Body of pancreas (tissue), 4 donors: ENCODE measurements around the gene PTPA. TPM values are rescaled to one million over a fixed set of nuclear protein-coding genes. Genes with fewer than 3 reads are reported as not detected.

Experiments used
- ATAC-seq: fragments of 150-250 bp; one replicate; pipeline ENCODE4 v1.9.1; 2016
- DNase-seq, 4 donors: peaks; one replicate each; pipeline ENCODE4 v3.0.0-alpha.2; 2019
- H3K27ac ChIP-seq, 4 donors: fragments of 200-600 bp; sonication (generic); 1 replicate in 3 of 4; 2 replicates in 1 of 4; pipeline versions ENCODE4 v1.5.1 to v1.6.1; 2016 to 2019; ENCODE audit warnings: mild to moderate bottlenecking in 1 of 4, mixed read lengths in 1 of 4, moderate library complexity in 1 of 4
- H3K27me3 ChIP-seq, 2 donors: fragments of 200-600 bp; sonication (generic); one replicate each; pipeline ENCODE4 v1.6.0; 2016; ENCODE audit warnings: mild to moderate bottlenecking in 1 of 2
- H3K36me3 ChIP-seq, 2 donors: fragments of 200-600 bp; sonication (generic); replicated peaks in 1 of 2; 2 replicates each; pipeline ENCODE4 v1.5.1; 2016; ENCODE audit warnings: low read depth in 2 of 2; ENCODE audit not compliant: insufficient read depth in 1 of 2
- H3K4me1 ChIP-seq: fragments of 200-600 bp; sonication (generic); one replicate; pipeline ENCODE4 v1.6.0; 2016
- H3K4me3 ChIP-seq, 2 donors: fragments of 200-600 bp; sonication (generic); 1 replicate in 1 of 2; 2 replicates in 1 of 2; pipeline ENCODE4 v1.5.1; 2016 to 2019
- H3K9me3 ChIP-seq, 3 donors: fragments of 200-600 bp; sonication (generic); 1 replicate in 2 of 3; 2 replicates in 1 of 3; pipeline ENCODE4 v1.5.1; 2016
- CTCF ChIP-seq, 7 experiments: fragments of 450-650 bp in 4 of 7; fragments of 200-600 bp in 3 of 7; sonication (generic) in 3 of 7; IDR thresholded peaks; one replicate each; pipeline ENCODE4 v1.5.1; 2016 to 2019; ENCODE audit warnings: antibody characterized with exemption in 7 of 7
- POLR2A ChIP-seq, 3 donors: fragments of 450-650 bp; IDR thresholded peaks; one replicate each; pipeline ENCODE4 v1.6.1; 2016; ENCODE audit warnings: antibody characterized with exemption in 3 of 3, mild to moderate bottlenecking in 2 of 3
- WGBS, 2 donors: methylation state at CpG; one replicate each; pipeline ENCODE4 v1.1.5; 2017; 5-methylcytosine and 5-hydroxymethylcytosine counted together
- intact Hi-C: fragments of 100-400 bp; cut with DNase I; formaldehyde crosslinking; loops from one replicate; pipeline ENCODE4 v1.15.1; 2023
- total RNA-seq, 2 donors: library from RNA; depleted of rRNA; stranded (reverse); fragments of >200 nt; gene quantifications; one replicate each; pipeline ENCODE4 v1.1.0, GENCODE V29; 2016

The PTPA gene
- total RNA-seq, 2 donors from 2014 or later: 32.7 to 52.1 TPM

GRCh38 chr9:129175825-129176633, 64.8 kb downstream of the PTPA start:
- Histone ChIP-seq H3K27ac (peak overlapping the region; percentile 93 to 98 (median 98)), H3K9me3 (no peaks in the 10 kb centered on the region), H3K4me1 (peaks cover 44% of the 10 kb centered on the region), H3K27me3 (no peaks in the 10 kb centered on the region), H3K36me3 (no peaks in the 10 kb centered on the region), H3K4me3 (peak overlapping the region; percentile 23 to 65)
- WGBS, 2 donors: 1% methylated on average over 40 to 47 of the region's 47 CpGs
- intact Hi-C loops: loop anchor here (10.0 kb wide), 1 partner anchor 329 kb away; no protein-coding TSS in a partner anchor
- no peak for TF ChIP-seq CTCF (IDR thresholded peaks at IDR 0.05)
- peak; percentile 37 to 84 (median 76) for TF ChIP-seq POLR2A (IDR thresholded peaks at IDR 0.05)
- DNase-seq (peak; percentile 84 to 91 (median 86)), ATAC-seq (peak; percentile 47)

- Histone ChIP-seq H3K9me3 (no peaks in the 10 kb centered on the region), H3K4me1 (peaks cover 46% of the 10 kb centered on the region), H3K27ac (peak overlapping the region; percentile 68 to 98 (median 95)), H3K4me3 (peak overlapping the region; percentile 23 to 65), H3K27me3 (no peaks in the 10 kb centered on the region), H3K36me3 (no peaks in the 10 kb centered on the region)
- WGBS, 2 donors: 0 to 2% methylated on average over 13 to 80 of the region's 80 CpGs
- peak; percentile 38 to 51 (median 49) for DNase-seq
- TF ChIP-seq POLR2A (IDR thresholded peaks at IDR 0.05) (no peak), CTCF (IDR thresholded peaks at IDR 0.05) (peak in 2 of 7 experiments; percentile 4 to 7)
- intact Hi-C loops: loop anchor here (10.0 kb wide), 1 partner anchor 328 kb away; no protein-coding TSS in a partner anchor
- ATAC-seq: no peak
Measured at GRCh38 chr9:129176701-129177442, 65.7 kb downstream of the PTPA start.

- intact Hi-C loops: loop anchor here (10.0 kb wide), 1 partner anchor 327 kb away; no protein-coding TSS in a partner anchor
- TF ChIP-seq POLR2A (IDR thresholded peaks at IDR 0.05) (no peak), CTCF (IDR thresholded peaks at IDR 0.05) (peak in 2 of 7 experiments; percentile 27 to 28)
- Histone ChIP-seq H3K4me3 (peak overlapping the region; percentile 77 to 79), H3K9me3 (no peaks in the 10 kb centered on the region), H3K27me3 (no peaks in the 10 kb centered on the region), H3K27ac (peak overlapping the region; percentile 68 to 86 (median 78)), H3K4me1 (peaks cover 50% of the 10 kb centered on the region), H3K36me3 (no peaks in the 10 kb centered on the region)
- 1% methylated on average over 38 of the region's 56 CpGs; no CpG with 5 or more reads in 1 of the 2 donors for WGBS, 2 donors
- DNase-seq (no peak), ATAC-seq (peak; percentile 28)
Measured at GRCh38 chr9:129177443-129177790, 66.2 kb downstream of the PTPA start.

- ATAC-seq (peak; percentile 80), DNase-seq (peak; percentile 95 to 97 (median 97))
- TF ChIP-seq CTCF (IDR thresholded peaks at IDR 0.05) (peak in 1 of 7 experiments; percentile 8), POLR2A (IDR thresholded peaks at IDR 0.05) (peak; percentile 92 to 97 (median 97))
- H3K9me3 ChIP-seq: no peaks in the 10 kb centered on the region
- 0% methylated on average over 74 of the region's 90 CpGs; no CpG with 5 or more reads in 1 of the 2 donors for WGBS, 2 donors
- H3K27me3 ChIP-seq: no peaks in the 10 kb centered on the region
- peak within 1 kb of the TSS; percentile 77 to 79 for H3K4me3 ChIP-seq
- H3K4me1 ChIP-seq: peaks cover 44% of the 10 kb centered on the region
- H3K36me3 ChIP-seq: no peaks in the 10 kb centered on the region
- H3K27ac ChIP-seq: peak within 1 kb of the TSS; percentile 68 to 98 (median 95)
- intact Hi-C loops: loop anchor here (10.0 kb wide), 1 partner anchor 327 kb away; no protein-coding TSS in a partner anchor
Measured at GRCh38 chr9:129177791-129178567, 66.8 kb downstream of the PTPA start, which contains the start of gene IER5L. Gene IER5L (minus strand): TSS chr9:129178261. CDS start chr9:129178052, 209 bp downstream.
